Measurements from ENCODE around the gene TMEM181.

GRCh38 chr6:158633127-158633526 lies 73.2 kb downstream of the TMEM181 start:
- TF ChIP-seq CTCF (IDR thresholded peaks at IDR 0.05; ENCODE audit: low read depth, low read length) (no peak), EZH2phosphoT487 (IDR thresholded peaks at IDR 0.05; ENCODE audit: low read depth) (no peak)

Data from OCI-LY3 (cell line).